HEK293 (cell line): ENCODE data around the gene HOXD12.

Experiments used
- CTCF ChIA-PET: fragments of 350-600 bp; formaldehyde crosslinking; extraction: SDS; loops from one replicate; lab custom pipeline; 2021; ENCODE audit warnings: antibody characterized with exemption; lab: Yijun Ruan, JAX
- POLR2A ChIA-PET: fragments of 300-600 bp; formaldehyde crosslinking; extraction: SDS; loops from one replicate; lab custom pipeline; 2020; ENCODE audit warnings: antibody characterized with exemption, inconsistent platforms; lab: Yijun Ruan, JAX
- H3K27ac ChIP-seq: fragments of 200-500 bp; sonication (Bioruptor generic); 2 replicates; pipeline ENCODE4 v1.5.1; 2014; ENCODE audit warnings: low read depth, low read length, control low read depth, inconsistent platforms; ENCODE audit errors: extremely low read depth
- H3K36me3 ChIP-seq, 2 experiments: fragments of 200-500 bp in 1 of 2; sonication (Bioruptor generic) in 1 of 2; 1 replicate in 1 of 2; 2 replicates in 1 of 2; pipeline ENCODE4 v1.5.1; 2014 to 2017; ENCODE audit warnings: inconsistent platforms in 2 of 2, low read length in 2 of 2; ENCODE audit not compliant: control insufficient read depth in 2 of 2, insufficient read depth in 1 of 2
- H3K4me1 ChIP-seq: fragments of 200-500 bp; sonication (Bioruptor generic); 2 replicates; pipeline ENCODE4 v1.5.1; 2014; ENCODE audit warnings: mild to moderate bottlenecking, low read length, inconsistent platforms; ENCODE audit not compliant: control insufficient read depth, insufficient read depth
- H3K4me3 ChIP-seq: 2 replicates; pipeline ENCODE4 v1.5.1; 2011; ENCODE audit warnings: low read depth, mild to moderate bottlenecking, control low read depth, low read length, moderate library complexity
- H3K9me3 ChIP-seq: fragments of 200-500 bp; sonication (Bioruptor generic); 2 replicates; pipeline ENCODE4 v1.5.1; 2014; ENCODE audit warnings: low read depth, low read length, inconsistent platforms; ENCODE audit not compliant: control insufficient read depth, insufficient read depth
- INSM2 ChIP-seq: fragments of 450-650 bp; formaldehyde crosslinking; IDR thresholded peaks from 2 replicates; pipeline ENCODE4 v1.5.1; 2016; ENCODE audit warnings: missing biosample characterization, missing genetic modification characterization
- TRIM28 ChIP-seq: IDR thresholded peaks from 2 replicates; pipeline ENCODE4 v1.6.1; 2011; ENCODE audit warnings: low read length, control low read depth, borderline replicate concordance
- ZBTB7A ChIP-seq: fragments of 450-650 bp; formaldehyde crosslinking; IDR thresholded peaks from 2 replicates; pipeline ENCODE4 v1.5.1; 2016; ENCODE audit warnings: low read depth, missing biosample characterization, missing genetic modification characterization
- ZBTB8A ChIP-seq: fragments of 450-650 bp; formaldehyde crosslinking; IDR thresholded peaks from 2 replicates; pipeline ENCODE4 v1.5.1; 2016; ENCODE audit warnings: missing biosample characterization, missing genetic modification characterization
- ZFP41 ChIP-seq: fragments of 450-650 bp; formaldehyde crosslinking; IDR thresholded peaks from 2 replicates; pipeline ENCODE4 v1.5.1; 2016; ENCODE audit warnings: missing biosample characterization, missing genetic modification characterization, borderline replicate concordance
- ZNF138 ChIP-seq: fragments of 450-650 bp; formaldehyde crosslinking; IDR thresholded peaks from 2 replicates; pipeline ENCODE4 v1.5.1; 2016; ENCODE audit warnings: missing biosample characterization, missing genetic modification characterization, borderline replicate concordance
- ZNF175 ChIP-seq: fragments of 450-650 bp; formaldehyde crosslinking; IDR thresholded peaks from 2 replicates; pipeline ENCODE4 v1.5.1; 2016; ENCODE audit warnings: missing biosample characterization, missing genetic modification characterization
- ZNF2 ChIP-seq: fragments of 450-650 bp; formaldehyde crosslinking; IDR thresholded peaks from 2 replicates; pipeline ENCODE4 v1.5.1; 2016; ENCODE audit warnings: missing biosample characterization, missing genetic modification characterization
- ZNF280D ChIP-seq: fragments of 450-650 bp; formaldehyde crosslinking; IDR thresholded peaks from 2 replicates; pipeline ENCODE4 v1.5.1; 2016; ENCODE audit warnings: missing biosample characterization, missing genetic modification characterization
- ZNF350 ChIP-seq: fragments of 450-650 bp; formaldehyde crosslinking; IDR thresholded peaks from 2 replicates; pipeline ENCODE4 v1.5.0; 2017; ENCODE audit warnings: missing biosample characterization, mild to moderate bottlenecking, missing genetic modification characterization
- ZNF354C ChIP-seq: fragments of 450-650 bp; formaldehyde crosslinking; IDR thresholded peaks from 2 replicates; pipeline ENCODE4 v1.5.1; 2016; ENCODE audit warnings: missing biosample characterization, missing genetic modification characterization, low read depth, borderline replicate concordance
- ZNF398 ChIP-seq: fragments of 450-650 bp; formaldehyde crosslinking; IDR thresholded peaks from 2 replicates; pipeline ENCODE4 v1.5.1; 2017; ENCODE audit warnings: missing biosample characterization, missing genetic modification characterization
- ZNF433 ChIP-seq: fragments of 450-650 bp; formaldehyde crosslinking; IDR thresholded peaks from 2 replicates; pipeline ENCODE4 v1.5.1; 2016; ENCODE audit warnings: missing biosample characterization, missing genetic modification characterization, low read depth
- ZNF510 ChIP-seq: fragments of 450-650 bp; formaldehyde crosslinking; IDR thresholded peaks from 2 replicates; pipeline ENCODE4 v1.5.1; 2018; ENCODE audit warnings: mild to moderate bottlenecking, missing genetic modification characterization, missing biosample characterization; ENCODE audit not compliant: insufficient replicate concordance
- ZNF514 ChIP-seq: fragments of 450-650 bp; formaldehyde crosslinking; IDR thresholded peaks from 2 replicates; pipeline ENCODE4 v1.5.1; 2016; ENCODE audit warnings: missing biosample characterization, missing genetic modification characterization
- ZNF571 ChIP-seq: fragments of 450-650 bp; formaldehyde crosslinking; IDR thresholded peaks from 2 replicates; pipeline ENCODE4 v1.5.0; 2017; ENCODE audit warnings: missing biosample characterization, missing genetic modification characterization
- ZNF704 ChIP-seq: fragments of 450-650 bp; formaldehyde crosslinking; IDR thresholded peaks from 2 replicates; pipeline ENCODE4 v1.5.1; 2016; ENCODE audit warnings: missing biosample characterization, missing genetic modification characterization

Gene HOXD12

GRCh38 chr2:176082525-176082823 is 17.1 kb upstream of the HOXD12 start (continued):
- TF ChIP-seq ZNF138, result no peak

- CTCF ChIA-PET, result interaction anchor here (0.7 to 2.7 kb wide), 4 partner anchors 14 to 1386 kb away, joined by 3 to 8 read pairs (median 4); no protein-coding TSS in a partner anchor
- POLR2A ChIA-PET, result no interaction called here
- TF ChIP-seq ZNF354C (tag by site-specific recombination) (no peak), ZFP41 (tag by site-specific recombination) (no peak), ZNF350 (tag by site-specific recombination) (no peak), ZBTB8A (tag by site-specific recombination) (no peak), ZNF510 (tag by site-specific recombination) (no peak), INSM2 (tag by site-specific recombination) (no peak), ZNF2 (tag by site-specific recombination) (no peak), ZNF280D (tag by site-specific recombination) (no peak), TRIM28 (no peak), ZNF571 (tag by site-specific recombination) (no peak), ZNF398 (tag by site-specific recombination) (no peak), ZNF175 (tag by site-specific recombination) (no peak), ZNF433 (tag by site-specific recombination) (no peak), ZNF704 (tag by site-specific recombination) (no peak), ZBTB7A (no peak), ZNF514 (no peak)
- Histone ChIP-seq H3K27ac (no peak overlapping the region), H3K9me3 (no peaks in the 10 kb centered on the region), H3K4me3 (no peak overlapping the region), H3K4me1 (no peaks in the 10 kb centered on the region), H3K36me3 (no peaks in the 10 kb centered on the region)
Measured at GRCh38 chr2:176082824-176083751, 16.5 kb upstream of the HOXD12 start.
